ENCODE results near the gene ELOVL6.

DNA sequence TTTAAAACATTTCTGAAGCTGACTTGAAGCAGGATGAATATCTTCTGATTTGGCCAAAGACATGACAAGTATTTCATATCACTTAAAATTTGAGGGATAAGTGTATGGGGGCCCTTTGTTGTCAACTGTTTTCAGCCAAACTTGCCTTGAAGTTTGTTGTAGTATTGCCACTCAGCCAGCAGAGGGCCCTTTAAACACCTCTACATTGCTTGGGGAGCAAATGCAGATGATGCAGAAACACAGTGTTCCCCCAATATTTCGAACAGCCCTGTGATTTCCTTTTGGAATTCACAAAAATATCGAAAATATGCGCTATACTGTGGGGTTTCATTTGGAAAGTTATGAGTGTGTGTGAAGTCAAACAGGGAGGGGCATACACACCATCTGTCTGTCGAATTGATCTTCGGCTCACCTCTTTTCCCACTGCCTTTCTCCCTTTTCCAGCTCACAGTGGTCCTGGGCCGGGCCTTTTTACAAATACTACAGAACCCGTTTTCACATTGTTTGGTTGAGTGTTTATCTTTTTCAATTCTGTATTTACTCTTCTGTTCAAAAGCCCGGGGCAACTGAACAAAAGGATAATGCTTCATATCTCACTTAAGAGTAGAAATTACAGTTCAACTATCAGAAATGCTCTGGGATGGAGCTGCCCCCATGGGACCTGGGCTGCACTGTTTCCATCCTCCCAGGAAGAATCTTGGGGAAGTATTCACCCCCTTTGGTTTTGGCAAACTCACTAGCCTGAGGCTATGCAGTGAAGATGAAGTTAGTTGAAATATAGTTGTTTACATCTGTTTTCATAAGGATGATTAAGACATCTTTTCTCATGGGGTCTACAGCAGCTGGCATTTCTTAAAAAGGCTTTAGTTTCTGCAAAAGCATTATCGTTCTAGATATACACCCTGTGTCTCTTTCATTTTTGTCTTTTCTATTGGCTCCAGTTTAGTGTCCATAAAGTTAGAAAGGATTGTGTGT, 148.2 kb downstream of the ELOVL6 start:
- TF ChIP-seq CTCF (IDR thresholded peaks at IDR 0.05) (no peak), POLR2A (IDR thresholded peaks at IDR 0.05) (no peak)
